GM23338 (cell line): ENCODE results near the gene FMOD. TPM values are rescaled to one million over a fixed set of nuclear protein-coding genes. Genes with fewer than 3 reads are reported as not detected.

Source experiments
- ATAC-seq: fragments of 200-7000 bp; cut with Tn5 transposase; 3 replicates; pipeline ENCODE4 v1.9.1; 2020
- DNase-seq: peaks from one replicate; pipeline ENCODE4 v3.0.0-alpha.2; 2015; ENCODE audit warnings: low spot score
- H2AFZ ChIP-seq: fragments of 200-600 bp; sonication (generic); 2 replicates; pipeline ENCODE4 v1.8.0; 2016; ENCODE audit warnings: antibody characterized with exemption, mild to moderate bottlenecking, moderate library complexity
- H3F3A ChIP-seq: fragments of 200-600 bp; sonication (generic); replicated peaks from 2 replicates; pipeline ENCODE4 v1.8.0; 2017; ENCODE audit warnings: antibody characterized with exemption, mixed run types, low read depth
- H3K27ac ChIP-seq: fragments of 200-600 bp; sonication (generic); 2 replicates; pipeline ENCODE4 v1.6.1; 2016; ENCODE audit warnings: low read depth
- H3K27me3 ChIP-seq: fragments of 200-600 bp; sonication (generic); 2 replicates; pipeline ENCODE4 v1.8.0; 2016; ENCODE audit warnings: mild to moderate bottlenecking, mixed run types, moderate library complexity; ENCODE audit not compliant: insufficient read depth
- H3K36me3 ChIP-seq: fragments of 200-600 bp; sonication (generic); 2 replicates; pipeline ENCODE4 v1.8.0; 2016; ENCODE audit warnings: mild to moderate bottlenecking; ENCODE audit not compliant: insufficient read depth
- H3K4me1 ChIP-seq: fragments of 200-600 bp; sonication (generic); 2 replicates; pipeline ENCODE4 v1.8.0; 2016; ENCODE audit warnings: mild to moderate bottlenecking, moderate library complexity; ENCODE audit not compliant: insufficient read depth
- H3K4me2 ChIP-seq: fragments of 200-600 bp; sonication (generic); 2 replicates; pipeline ENCODE4 v1.7.1; 2017; ENCODE audit warnings: mixed run types
- H3K4me3 ChIP-seq: fragments of 200-600 bp; sonication (generic); 2 replicates; pipeline ENCODE4 v1.6.1; 2016; ENCODE audit warnings: mixed run types
- H3K79me2 ChIP-seq: fragments of 200-600 bp; sonication (generic); replicated peaks from 2 replicates; pipeline ENCODE4 v1.8.0; 2017; ENCODE audit warnings: mild to moderate bottlenecking; ENCODE audit not compliant: insufficient read depth
- H3K9me2 ChIP-seq: fragments of 200-600 bp; sonication (generic); 2 replicates; pipeline ENCODE4 v1.8.0; 2017; ENCODE audit not compliant: insufficient read depth
- H4K20me1 ChIP-seq: fragments of 200-600 bp; sonication (generic); replicated peaks from 2 replicates; pipeline ENCODE4 v1.8.0; 2017; ENCODE audit warnings: mild to moderate bottlenecking; ENCODE audit not compliant: insufficient read depth
- H3K27ac Mint-ChIP-seq: 2 replicates; pipeline ENCODE4 v1.8.0; 2020; ENCODE audit warnings: inconsistent platforms, mild to moderate bottlenecking, moderate library complexity, mixed read lengths
- H3K27me3 Mint-ChIP-seq: 3 replicates; pipeline ENCODE4 v1.8.0; 2022; ENCODE audit warnings: low read depth, mild to moderate bottlenecking, moderate library complexity, mixed read lengths, inconsistent platforms; ENCODE audit not compliant: insufficient read depth, poor library complexity
- H3K36me3 Mint-ChIP-seq: 3 replicates; pipeline ENCODE4 v1.8.0; 2021; ENCODE audit warnings: low read depth, mild to moderate bottlenecking, inconsistent platforms, moderate library complexity, mixed read lengths
- H3K4me1 Mint-ChIP-seq: 3 replicates; pipeline ENCODE4 v1.8.0; 2020; ENCODE audit warnings: mild to moderate bottlenecking, inconsistent platforms, mixed read lengths
- H3K4me3 Mint-ChIP-seq: 3 replicates; pipeline ENCODE4 v1.8.0; 2021; ENCODE audit warnings: moderate library complexity, mild to moderate bottlenecking, inconsistent platforms, mixed read lengths
- H3K9me3 Mint-ChIP-seq: 3 replicates; pipeline ENCODE4 v1.8.0; 2020; ENCODE audit warnings: moderate library complexity, mild to moderate bottlenecking, inconsistent platforms, mixed read lengths
- CREB1 ChIP-seq: fragments of 250-450 bp; sonication (Bioruptor Pico); IDR thresholded peaks from 2 replicates; pipeline ENCODE4 v1.5.0; 2020; ENCODE audit warnings: low read depth, mild to moderate bottlenecking, moderate library complexity
- EZH2 ChIP-seq: fragments of 200-600 bp; sonication (generic); IDR thresholded peaks from one replicate; pipeline ENCODE4 v1.8.0; 2017; ENCODE audit warnings: antibody characterized with exemption, mild to moderate bottlenecking, low read depth; ENCODE audit not compliant: unreplicated experiment
- EZH2phosphoT487 ChIP-seq: fragments of 200-600 bp; sonication (generic); IDR thresholded peaks from one replicate; pipeline ENCODE4 v1.8.1; 2018; ENCODE audit warnings: antibody characterized with exemption; ENCODE audit not compliant: unreplicated experiment
- JUNB ChIP-seq: IDR thresholded peaks from one replicate; pipeline ENCODE4 v1.6.1; 2016; ENCODE audit warnings: antibody characterized with exemption; ENCODE audit not compliant: unreplicated experiment
- NANOG ChIP-seq: IDR thresholded peaks from 2 replicates; pipeline ENCODE4 v1.6.1; 2016; ENCODE audit warnings: antibody characterized with exemption, borderline replicate concordance
- POLR2AphosphoS5 ChIP-seq: IDR thresholded peaks from 2 replicates; pipeline ENCODE4 v1.6.1; 2016; ENCODE audit warnings: antibody characterized with exemption, low read depth
- REST ChIP-seq: IDR thresholded peaks from one replicate; pipeline ENCODE4 v1.6.1; 2018; ENCODE audit warnings: antibody characterized with exemption; ENCODE audit not compliant: unreplicated experiment
- STAT1 ChIP-seq: IDR thresholded peaks from one replicate; pipeline ENCODE4 v1.6.1; 2016; ENCODE audit warnings: antibody characterized with exemption; ENCODE audit not compliant: unreplicated experiment
- ZNF114 ChIP-seq: fragments of 250-450 bp; sonication (Bioruptor Pico); IDR thresholded peaks from 2 replicates; pipeline ENCODE4 v1.5.0; 2020; ENCODE audit warnings: mild to moderate bottlenecking, moderate library complexity
- ZNF331 ChIP-seq: fragments of 250-450 bp; sonication (Bioruptor Pico); IDR thresholded peaks from 2 replicates; pipeline ENCODE4 v1.5.0; 2020; ENCODE audit warnings: low read depth, mild to moderate bottlenecking, moderate library complexity
- polyA plus RNA-seq: library from polyadenylated mRNA; unstranded; fragments of >200 nt; fragmentation: Nextera tagmentation; extraction: Ambion mirVana; gene quantifications from 2 replicates; pipeline ENCODE4 v1.2.1, GENCODE V29; 2016
- total RNA-seq: library from RNA; depleted of rRNA; stranded (reverse); fragments of >200 nt; shearing (Covaris generic); gene quantifications from 2 replicates; pipeline ENCODE4 v1.2.3, GENCODE V29; 2014
- TF ChIP-seq, protein P1 (sequence below): IDR thresholded peaks from 2 replicates; pipeline ENCODE4 v1.6.1; 2016; ENCODE audit warnings: antibody characterized with exemption

The FMOD gene
- total and polyA plus RNA-seq, 2 experiments from 2014 or later, result 0.27 to 1.3 TPM

GRCh38 chr1:203322500-203323179 lies 28.3 kb downstream of the FMOD start:
- H3K4me1 ChIP-seq, result peaks cover 28% of the 10 kb centered on the region
- peaks cover 24% of the 10 kb centered on the region for H3K27me3 Mint-ChIP-seq

DNA sequence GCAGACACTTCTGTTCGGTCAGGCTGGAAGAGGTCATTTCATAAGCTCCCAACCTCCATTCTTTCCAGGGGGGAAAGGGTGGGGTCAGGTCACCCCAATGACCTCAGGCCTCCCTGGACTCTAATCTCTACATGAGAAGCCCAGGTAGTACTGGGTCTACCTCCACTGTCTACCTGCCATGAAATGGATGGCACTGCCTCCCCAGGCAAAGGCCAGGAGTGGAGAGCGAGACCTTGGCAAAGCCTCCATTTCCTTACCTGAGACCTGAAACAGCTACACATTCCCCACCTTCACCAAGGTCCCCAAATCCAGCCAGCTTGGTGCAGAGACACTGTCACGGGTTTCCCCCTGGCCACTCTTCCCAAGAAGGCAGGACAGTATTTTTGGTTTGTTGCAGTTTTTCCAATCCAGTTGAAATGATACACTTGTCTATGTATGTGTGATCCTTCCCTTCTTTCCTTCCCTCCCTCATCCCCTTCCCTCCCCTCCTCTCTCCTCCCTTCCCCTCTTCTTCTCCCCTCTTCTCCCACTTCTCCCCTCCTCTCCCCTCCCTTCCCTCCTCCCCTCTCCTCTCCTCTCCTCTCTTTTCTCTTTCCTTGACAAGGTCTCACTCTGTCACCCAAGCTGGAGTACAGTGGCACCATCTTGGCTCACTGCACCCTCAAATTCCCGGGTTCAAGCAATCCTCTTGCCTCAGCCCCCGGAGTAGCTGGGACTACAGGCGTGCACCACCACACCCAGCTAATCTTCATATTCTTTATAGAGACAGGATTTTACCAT lies 29.5 kb downstream of the FMOD start:
- Histone ChIP-seq H3K4me2 (peak overlapping the region; percentile 65), H3K9me2 (no peaks in the 10 kb centered on the region), H4K20me1 (no peaks in the 10 kb centered on the region), H3K27ac (no peak overlapping the region), H3K4me1 (peaks cover 29% of the 10 kb centered on the region), H3F3A (no peaks in the 10 kb centered on the region), H3K4me3 (no peak overlapping the region), H3K79me2 (no peaks in the 10 kb centered on the region), H3K27me3 (peaks cover 77% of the 10 kb centered on the region), H2AFZ (no peak overlapping the region), H3K36me3 (no peaks in the 10 kb centered on the region)
- Mint-ChIP-seq H3K27ac (no peak overlapping the region), H3K4me3 (no peak overlapping the region), H3K4me1 (peaks cover 51% of the 10 kb centered on the region), H3K9me3 (no peaks in the 10 kb centered on the region), H3K27me3 (peaks cover 27% of the 10 kb centered on the region), H3K36me3 (no peaks in the 10 kb centered on the region)
- no peak for DNase-seq
- ATAC-seq, result no peak
- TF ChIP-seq JUNB, result no peak
- TF ChIP-seq ZNF331, result no peak
- TF ChIP-seq POLR2AphosphoS5, result no peak
- TF ChIP-seq STAT1, result no peak
- no peak for TF ChIP-seq REST
- TF ChIP-seq ZNF114 (CRISPR knock-in tag), result no peak
- no peak for TF ChIP-seq EZH2phosphoT487
- TF ChIP-seq, protein P1, sequence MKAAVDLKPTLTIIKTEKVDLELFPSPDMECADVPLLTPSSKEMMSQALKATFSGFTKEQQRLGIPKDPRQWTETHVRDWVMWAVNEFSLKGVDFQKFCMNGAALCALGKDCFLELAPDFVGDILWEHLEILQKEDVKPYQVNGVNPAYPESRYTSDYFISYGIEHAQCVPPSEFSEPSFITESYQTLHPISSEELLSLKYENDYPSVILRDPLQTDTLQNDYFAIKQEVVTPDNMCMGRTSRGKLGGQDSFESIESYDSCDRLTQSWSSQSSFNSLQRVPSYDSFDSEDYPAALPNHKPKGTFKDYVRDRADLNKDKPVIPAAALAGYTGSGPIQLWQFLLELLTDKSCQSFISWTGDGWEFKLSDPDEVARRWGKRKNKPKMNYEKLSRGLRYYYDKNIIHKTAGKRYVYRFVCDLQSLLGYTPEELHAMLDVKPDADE, result no peak
- TF ChIP-seq NANOG, result no peak

More at GRCh38 chr1:203322500-203323179, 28.3 kb downstream of the FMOD start:
- no peaks in the 10 kb centered on the region for H3K79me2 ChIP-seq
- no peaks in the 10 kb centered on the region for H4K20me1 ChIP-seq
- Mint-ChIP-seq H3K36me3 (no peaks in the 10 kb centered on the region), H3K4me1 (peaks cover 55% of the 10 kb centered on the region), H3K4me3 (no peak overlapping the region), H3K27ac (no peak overlapping the region), H3K9me3 (no peaks in the 10 kb centered on the region)
- H3K36me3 ChIP-seq, result no peaks in the 10 kb centered on the region
- no peak overlapping the region for H3K4me2 ChIP-seq
- TF ChIP-seq, protein P1, result no peak
- TF ChIP-seq CREB1 (CRISPR knock-in tag) (no peak), NANOG (no peak), EZH2 (no peak), ZNF114 (CRISPR knock-in tag) (no peak)
- no peaks in the 10 kb centered on the region for H3F3A ChIP-seq
- no peak overlapping the region for H2AFZ ChIP-seq
- no peaks in the 10 kb centered on the region for H3K9me2 ChIP-seq
- peaks cover 71% of the 10 kb centered on the region for H3K27me3 ChIP-seq
- H3K27ac ChIP-seq, result no peak overlapping the region
- DNase-seq (no peak), ATAC-seq (no peak)
- no peak overlapping the region for H3K4me3 ChIP-seq
